SH-SY5Y (cell line): Measurements from ENCODE around the gene NT5C3A.

ENCODE experiments used
- GATA2 ChIP-seq: IDR thresholded peaks from 2 replicates; pipeline ENCODE4 v1.6.1; 2011; ENCODE audit warnings: mild to moderate bottlenecking, low read depth, low read length
- GATA3 ChIP-seq: IDR thresholded peaks from 2 replicates; pipeline ENCODE4 v1.6.1; 2011; ENCODE audit warnings: low read depth, mild to moderate bottlenecking, low read length, moderate library complexity

- no peak for TF ChIP-seq GATA3
- TF ChIP-seq GATA2: no peak
These were observed 26.8 kb downstream of the NT5C3A start for GRCh38 chr7:33035776-33036175.
